OCI-LY1 (cell line): ENCODE measurements around the gene FAM204A.

Experiments used
- EZH2 ChIP-seq: fragments of 200-600 bp; sonication (generic), shearing (Covaris generic); IDR thresholded peaks from 2 replicates; pipeline ENCODE4 v1.8.0; 2017; ENCODE audit warnings: borderline replicate concordance, mixed run types, mild to moderate bottlenecking, antibody characterized with exemption, low read length, moderate library complexity, mixed read lengths
- TF ChIP-seq, protein P1 (sequence below): fragments of 200-600 bp; sonication (generic), shearing (Covaris generic); IDR thresholded peaks from 2 replicates; pipeline ENCODE4 v1.5.1; 2017; ENCODE audit warnings: mild to moderate bottlenecking, antibody characterized with exemption, low read length, moderate library complexity, mixed read lengths

DNA sequence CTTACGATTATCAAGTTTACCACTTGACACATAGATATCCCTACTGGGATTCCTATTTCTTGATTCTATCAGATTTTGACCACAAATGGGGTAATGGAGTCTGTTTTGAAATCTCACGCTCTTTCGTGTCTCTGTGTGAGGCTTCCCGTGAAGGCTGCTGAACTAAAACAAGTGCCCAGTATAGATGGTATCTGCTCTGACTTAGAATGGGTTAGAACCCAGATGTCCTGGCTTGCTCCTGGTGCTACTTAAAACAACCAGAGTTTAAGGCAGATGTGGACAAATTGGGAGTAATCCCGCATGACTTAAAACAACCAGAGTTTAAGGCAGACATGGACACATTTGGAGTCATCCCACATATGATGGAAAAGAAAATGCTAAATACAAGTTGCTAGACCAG, 85.9 kb downstream of the FAM204A start:
- TF ChIP-seq, protein P1, sequence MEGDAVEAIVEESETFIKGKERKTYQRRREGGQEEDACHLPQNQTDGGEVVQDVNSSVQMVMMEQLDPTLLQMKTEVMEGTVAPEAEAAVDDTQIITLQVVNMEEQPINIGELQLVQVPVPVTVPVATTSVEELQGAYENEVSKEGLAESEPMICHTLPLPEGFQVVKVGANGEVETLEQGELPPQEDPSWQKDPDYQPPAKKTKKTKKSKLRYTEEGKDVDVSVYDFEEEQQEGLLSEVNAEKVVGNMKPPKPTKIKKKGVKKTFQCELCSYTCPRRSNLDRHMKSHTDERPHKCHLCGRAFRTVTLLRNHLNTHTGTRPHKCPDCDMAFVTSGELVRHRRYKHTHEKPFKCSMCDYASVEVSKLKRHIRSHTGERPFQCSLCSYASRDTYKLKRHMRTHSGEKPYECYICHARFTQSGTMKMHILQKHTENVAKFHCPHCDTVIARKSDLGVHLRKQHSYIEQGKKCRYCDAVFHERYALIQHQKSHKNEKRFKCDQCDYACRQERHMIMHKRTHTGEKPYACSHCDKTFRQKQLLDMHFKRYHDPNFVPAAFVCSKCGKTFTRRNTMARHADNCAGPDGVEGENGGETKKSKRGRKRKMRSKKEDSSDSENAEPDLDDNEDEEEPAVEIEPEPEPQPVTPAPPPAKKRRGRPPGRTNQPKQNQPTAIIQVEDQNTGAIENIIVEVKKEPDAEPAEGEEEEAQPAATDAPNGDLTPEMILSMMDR: no peak
- no peak for TF ChIP-seq EZH2
